ENCODE measurements around the gene TMEM108.

DNA sequence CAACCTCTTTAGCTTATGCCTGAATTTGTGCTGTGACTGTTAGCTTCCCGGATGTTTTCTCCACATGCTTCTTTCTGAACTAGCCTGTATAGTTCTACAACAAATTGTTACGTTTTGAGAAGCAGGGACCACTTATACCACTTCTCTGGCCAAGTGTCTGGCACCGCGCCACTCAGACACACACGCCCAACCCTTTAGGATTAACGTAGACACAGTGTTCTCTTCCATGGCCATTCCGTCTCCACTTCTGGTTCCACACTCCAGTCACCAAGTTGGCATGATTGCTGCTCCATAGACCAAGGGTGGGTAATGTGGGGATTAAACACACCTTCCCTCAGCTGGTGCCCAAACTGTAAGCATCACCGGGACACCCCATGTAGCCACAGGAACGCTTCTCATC, 755 bp upstream of the TMEM108 start:
- TF ChIP-seq, protein P1, sequence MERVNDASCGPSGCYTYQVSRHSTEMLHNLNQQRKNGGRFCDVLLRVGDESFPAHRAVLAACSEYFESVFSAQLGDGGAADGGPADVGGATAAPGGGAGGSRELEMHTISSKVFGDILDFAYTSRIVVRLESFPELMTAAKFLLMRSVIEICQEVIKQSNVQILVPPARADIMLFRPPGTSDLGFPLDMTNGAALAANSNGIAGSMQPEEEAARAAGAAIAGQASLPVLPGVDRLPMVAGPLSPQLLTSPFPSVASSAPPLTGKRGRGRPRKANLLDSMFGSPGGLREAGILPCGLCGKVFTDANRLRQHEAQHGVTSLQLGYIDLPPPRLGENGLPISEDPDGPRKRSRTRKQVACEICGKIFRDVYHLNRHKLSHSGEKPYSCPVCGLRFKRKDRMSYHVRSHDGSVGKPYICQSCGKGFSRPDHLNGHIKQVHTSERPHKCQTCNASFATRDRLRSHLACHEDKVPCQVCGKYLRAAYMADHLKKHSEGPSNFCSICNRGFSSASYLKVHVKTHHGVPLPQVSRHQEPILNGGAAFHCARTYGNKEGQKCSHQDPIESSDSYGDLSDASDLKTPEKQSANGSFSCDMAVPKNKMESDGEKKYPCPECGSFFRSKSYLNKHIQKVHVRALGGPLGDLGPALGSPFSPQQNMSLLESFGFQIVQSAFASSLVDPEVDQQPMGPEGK (CRISPR knock-in tag; IDR thresholded peaks at IDR 0.05; ENCODE audit: borderline replicate concordance), result no peak
- TF ChIP-seq PPARA (CRISPR knock-in tag; IDR thresholded peaks at IDR 0.05; ENCODE audit: borderline replicate concordance), result no peak
- no peak for TF ChIP-seq BACH2 (CRISPR knock-in tag; IDR thresholded peaks at IDR 0.05; ENCODE audit: borderline replicate concordance)
- TF ChIP-seq ZNF565 (CRISPR knock-in tag; conservative IDR thresholded peaks at IDR 0.05; ENCODE audit: low read depth), result no peak
- no peak for TF ChIP-seq ZFP30 (CRISPR knock-in tag; IDR thresholded peaks at IDR 0.05)
- no peak for TF ChIP-seq RARB (CRISPR knock-in tag; IDR thresholded peaks at IDR 0.05)
- no peak for TF ChIP-seq CSDC2 (CRISPR knock-in tag; IDR thresholded peaks at IDR 0.05)
- TF ChIP-seq, protein P2, sequence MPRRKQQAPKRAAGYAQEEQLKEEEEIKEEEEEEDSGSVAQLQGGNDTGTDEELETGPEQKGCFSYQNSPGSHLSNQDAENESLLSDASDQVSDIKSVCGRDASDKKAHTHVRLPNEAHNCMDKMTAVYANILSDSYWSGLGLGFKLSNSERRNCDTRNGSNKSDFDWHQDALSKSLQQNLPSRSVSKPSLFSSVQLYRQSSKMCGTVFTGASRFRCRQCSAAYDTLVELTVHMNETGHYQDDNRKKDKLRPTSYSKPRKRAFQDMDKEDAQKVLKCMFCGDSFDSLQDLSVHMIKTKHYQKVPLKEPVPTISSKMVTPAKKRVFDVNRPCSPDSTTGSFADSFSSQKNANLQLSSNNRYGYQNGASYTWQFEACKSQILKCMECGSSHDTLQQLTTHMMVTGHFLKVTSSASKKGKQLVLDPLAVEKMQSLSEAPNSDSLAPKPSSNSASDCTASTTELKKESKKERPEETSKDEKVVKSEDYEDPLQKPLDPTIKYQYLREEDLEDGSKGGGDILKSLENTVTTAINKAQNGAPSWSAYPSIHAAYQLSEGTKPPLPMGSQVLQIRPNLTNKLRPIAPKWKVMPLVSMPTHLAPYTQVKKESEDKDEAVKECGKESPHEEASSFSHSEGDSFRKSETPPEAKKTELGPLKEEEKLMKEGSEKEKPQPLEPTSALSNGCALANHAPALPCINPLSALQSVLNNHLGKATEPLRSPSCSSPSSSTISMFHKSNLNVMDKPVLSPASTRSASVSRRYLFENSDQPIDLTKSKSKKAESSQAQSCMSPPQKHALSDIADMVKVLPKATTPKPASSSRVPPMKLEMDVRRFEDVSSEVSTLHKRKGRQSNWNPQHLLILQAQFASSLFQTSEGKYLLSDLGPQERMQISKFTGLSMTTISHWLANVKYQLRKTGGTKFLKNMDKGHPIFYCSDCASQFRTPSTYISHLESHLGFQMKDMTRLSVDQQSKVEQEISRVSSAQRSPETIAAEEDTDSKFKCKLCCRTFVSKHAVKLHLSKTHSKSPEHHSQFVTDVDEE (CRISPR knock-in tag; IDR thresholded peaks at IDR 0.05), result no peak
- TF ChIP-seq, protein P3, sequence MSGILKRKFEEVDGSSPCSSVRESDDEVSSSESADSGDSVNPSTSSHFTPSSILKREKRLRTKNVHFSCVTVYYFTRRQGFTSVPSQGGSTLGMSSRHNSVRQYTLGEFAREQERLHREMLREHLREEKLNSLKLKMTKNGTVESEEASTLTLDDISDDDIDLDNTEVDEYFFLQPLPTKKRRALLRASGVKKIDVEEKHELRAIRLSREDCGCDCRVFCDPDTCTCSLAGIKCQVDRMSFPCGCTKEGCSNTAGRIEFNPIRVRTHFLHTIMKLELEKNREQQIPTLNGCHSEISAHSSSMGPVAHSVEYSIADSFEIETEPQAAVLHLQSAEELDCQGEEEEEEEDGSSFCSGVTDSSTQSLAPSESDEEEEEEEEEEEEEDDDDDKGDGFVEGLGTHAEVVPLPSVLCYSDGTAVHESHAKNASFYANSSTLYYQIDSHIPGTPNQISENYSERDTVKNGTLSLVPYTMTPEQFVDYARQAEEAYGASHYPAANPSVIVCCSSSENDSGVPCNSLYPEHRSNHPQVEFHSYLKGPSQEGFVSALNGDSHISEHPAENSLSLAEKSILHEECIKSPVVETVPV (CRISPR knock-in tag; IDR thresholded peaks at IDR 0.05), result no peak
- TF ChIP-seq SNAI2 (CRISPR knock-in tag; IDR thresholded peaks at IDR 0.05), result no peak
- no peak for TF ChIP-seq ISL1 (CRISPR knock-in tag; IDR thresholded peaks at IDR 0.05)
- TF ChIP-seq ZNF70 (CRISPR knock-in tag; IDR thresholded peaks at IDR 0.05), result no peak
- no peak for TF ChIP-seq ARNTL (CRISPR knock-in tag; IDR thresholded peaks at IDR 0.05; ENCODE audit: borderline replicate concordance, low read depth)
- TF ChIP-seq OSR1 (CRISPR knock-in tag; IDR thresholded peaks at IDR 0.05), result no peak
